Smooth muscle cell (in vitro differentiated cells): ENCODE results near the gene SCARB1. TPM values are rescaled to one million over a fixed set of nuclear protein-coding genes. Genes with fewer than 3 reads are reported as not detected.

Source experiments
- DNase-seq: peaks from one replicate; lab custom pipeline; 2025; ENCODE audit not compliant: unreplicated experiment; lab: John Stamatoyannopoulos, UW
- H2AFZ ChIP-seq: fragments of 200-600 bp; sonication (generic); 2 replicates; pipeline ENCODE4 v1.6.0; 2016; ENCODE audit warnings: antibody characterized with exemption, low read depth, mild to moderate bottlenecking
- H3F3A ChIP-seq: fragments of 200-600 bp; sonication (generic); 2 replicates; pipeline ENCODE4 v1.6.0; 2017; ENCODE audit warnings: antibody characterized with exemption, low read depth
- H3K27ac ChIP-seq: fragments of 200-600 bp; sonication (generic); 2 replicates; pipeline ENCODE4 v1.5.1; 2016; ENCODE audit warnings: low read depth, mild to moderate bottlenecking
- H3K27me3 ChIP-seq: fragments of 200-600 bp; sonication (generic); 2 replicates; pipeline ENCODE4 v1.6.1; 2016; ENCODE audit warnings: low read depth, mild to moderate bottlenecking
- H3K36me3 ChIP-seq: fragments of 200-600 bp; sonication (generic); 2 replicates; pipeline ENCODE4 v1.5.1; 2016; ENCODE audit warnings: low read depth
- H3K4me1 ChIP-seq: fragments of 200-600 bp; sonication (generic); 2 replicates; pipeline ENCODE4 v1.5.1; 2016; ENCODE audit warnings: low read depth
- H3K4me2 ChIP-seq: fragments of 200-600 bp; sonication (generic); 2 replicates; pipeline ENCODE4 v1.6.0; 2016; ENCODE audit warnings: mild to moderate bottlenecking
- H3K4me3 ChIP-seq: fragments of 200-600 bp; sonication (generic); 2 replicates; pipeline ENCODE4 v1.5.1; 2016; ENCODE audit warnings: mild to moderate bottlenecking
- H3K79me2 ChIP-seq: fragments of 200-600 bp; sonication (generic); 2 replicates; pipeline ENCODE4 v1.6.0; 2016; ENCODE audit warnings: low read depth, mild to moderate bottlenecking
- H3K9ac ChIP-seq: fragments of 200-600 bp; sonication (generic); 2 replicates; pipeline ENCODE4 v1.6.0; 2016; ENCODE audit warnings: low read depth
- H3K9me3 ChIP-seq: fragments of 200-600 bp; sonication (generic); replicated peaks from 2 replicates; pipeline ENCODE4 v1.5.1; 2016; ENCODE audit warnings: low read depth
- H4K20me1 ChIP-seq: fragments of 200-600 bp; sonication (generic); 2 replicates; pipeline ENCODE4 v1.6.0; 2016; ENCODE audit warnings: low read depth
- CTCF ChIP-seq: fragments of 200-600 bp; sonication (generic); IDR thresholded peaks from 2 replicates; pipeline ENCODE4 v1.5.1; 2017; ENCODE audit warnings: borderline replicate concordance, mild to moderate bottlenecking, antibody characterized with exemption; ENCODE audit not compliant: insufficient read depth, poor library complexity, severe bottlenecking
- WGBS: methylation state at CpG from one replicate; pipeline ENCODE4 v1.1.7; 2016; ENCODE audit warnings: low lambda C conversion rate; 5-methylcytosine and 5-hydroxymethylcytosine counted together
- polyA plus RNA-seq: library from polyadenylated mRNA; unstranded; fragments of >200 nt; fragmentation: Nextera tagmentation; extraction: Ambion mirVana; gene quantifications from 2 replicates; pipeline ENCODE4 v1.2.1, GENCODE V29; 2016
- total RNA-seq: library from RNA; depleted of rRNA; stranded (reverse); fragments of >200 nt; gene quantifications from 2 replicates; pipeline ENCODE4 v1.2.3, GENCODE V29; 2014

The SCARB1 gene
- total and polyA plus RNA-seq, 2 experiments from 2014 or later, result 6.8 to 10.1 TPM

GRCh38 chr12:124780752-124781685 is 82.6 kb downstream of the SCARB1 start:
- Histone ChIP-seq H3K4me1 (no peaks in the 10 kb centered on the region), H3K9me3 (no peaks in the 10 kb centered on the region), H3K79me2 (no peaks in the 10 kb centered on the region), H3K4me2 (no peak overlapping the region), H3K9ac (no peak overlapping the region), H3K36me3 (no peaks in the 10 kb centered on the region), H2AFZ (no peak overlapping the region), H3K4me3 (no peak overlapping the region), H3K27ac (no peak overlapping the region), H4K20me1 (no peaks in the 10 kb centered on the region), H3F3A (no peaks in the 10 kb centered on the region), H3K27me3 (no peaks in the 10 kb centered on the region)
- WGBS, result 90% methylated on average over 16 of the region's 16 CpGs
- TF ChIP-seq CTCF, result no peak
- no peak for DNase-seq

DNA sequence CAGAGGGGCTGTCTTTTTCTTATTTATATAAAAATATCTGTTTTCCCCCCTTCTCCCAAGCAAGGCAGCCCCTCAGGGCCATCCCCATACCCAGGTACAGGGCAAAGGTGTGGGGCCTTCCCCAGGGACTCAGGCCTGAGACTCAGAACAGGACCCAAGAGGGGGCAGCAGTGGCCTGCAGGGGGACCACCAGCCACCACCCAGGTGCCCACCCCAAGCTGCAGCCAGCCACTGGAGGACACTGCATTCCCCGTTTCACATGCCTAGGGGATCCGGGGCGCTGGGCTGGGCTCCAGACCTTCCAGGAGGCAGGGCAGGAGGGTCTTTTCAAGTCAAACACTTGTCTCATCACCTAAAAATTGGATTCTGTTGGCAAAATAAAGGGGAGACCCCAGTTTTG is 83.3 kb downstream of the SCARB1 start:
- 98% methylated on average over 3 of the region's 3 CpGs for WGBS
- DNase-seq, result no peak
- no peak for TF ChIP-seq CTCF

GRCh38 chr12:124779161-124780141 is 84.2 kb downstream of the SCARB1 start:
- DNase-seq, result no peak
- no peaks in the 10 kb centered on the region for H3K9me3 ChIP-seq
- no peak overlapping the region for H2AFZ ChIP-seq
- no peak overlapping the region for H3K4me2 ChIP-seq
- no peak overlapping the region for H3K4me3 ChIP-seq
- 87% methylated on average over 27 of the region's 27 CpGs for whole genome bisulfite sequencing
- H3K9ac ChIP-seq, result no peak overlapping the region
- no peaks in the 10 kb centered on the region for H3K36me3 ChIP-seq
- TF ChIP-seq CTCF, result no peak
- no peaks in the 10 kb centered on the region for H3K27me3 ChIP-seq
- no peak overlapping the region for H3K27ac ChIP-seq
- H3K79me2 ChIP-seq, result no peaks in the 10 kb centered on the region
- no peaks in the 10 kb centered on the region for H4K20me1 ChIP-seq
- no peaks in the 10 kb centered on the region for H3K4me1 ChIP-seq
- no peaks in the 10 kb centered on the region for H3F3A ChIP-seq

More for the DNA sequence above, 83.3 kb downstream of the SCARB1 start:
- H3K9ac ChIP-seq, result no peak overlapping the region
- H3K36me3 ChIP-seq, result no peaks in the 10 kb centered on the region
- no peaks in the 10 kb centered on the region for H3K4me1 ChIP-seq
- no peaks in the 10 kb centered on the region for H3K9me3 ChIP-seq
- no peak overlapping the region for H3K27ac ChIP-seq
- H3F3A ChIP-seq, result no peaks in the 10 kb centered on the region
- no peaks in the 10 kb centered on the region for H3K79me2 ChIP-seq
- no peaks in the 10 kb centered on the region for H3K27me3 ChIP-seq
- no peaks in the 10 kb centered on the region for H4K20me1 ChIP-seq
- H3K4me2 ChIP-seq, result no peak overlapping the region
- H2AFZ ChIP-seq, result no peak overlapping the region
- no peak overlapping the region for H3K4me3 ChIP-seq
